ENCODE measurements around the gene KCNQ1.
"Not testable (repeated sequence)": the region's sequence is repeated elsewhere in the genome, so short reads cannot be mapped to it uniquely, and the experiment has no call there.

The KCNQ1 gene

DNA sequence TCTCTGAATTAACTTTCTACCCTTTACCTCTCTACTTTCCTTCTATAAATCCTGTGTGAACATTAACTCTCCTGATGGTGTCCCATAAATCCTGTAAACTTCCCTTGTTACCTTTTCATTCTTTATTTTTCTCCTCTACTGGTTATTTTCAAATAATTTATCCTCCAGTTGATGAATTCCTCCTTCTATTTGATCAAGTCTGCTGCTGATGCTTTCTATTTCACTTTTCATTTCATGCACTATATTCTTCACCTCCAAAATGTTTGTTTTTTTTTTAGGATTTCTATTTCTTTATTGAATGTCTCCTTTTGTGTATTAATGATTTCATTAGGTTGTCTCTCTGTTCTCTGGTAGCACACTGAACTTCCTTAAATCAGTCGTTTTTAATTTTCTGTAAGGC lies 186.4 kb downstream of the KCNQ1 start:
- no peak for DNase-seq

DNA sequence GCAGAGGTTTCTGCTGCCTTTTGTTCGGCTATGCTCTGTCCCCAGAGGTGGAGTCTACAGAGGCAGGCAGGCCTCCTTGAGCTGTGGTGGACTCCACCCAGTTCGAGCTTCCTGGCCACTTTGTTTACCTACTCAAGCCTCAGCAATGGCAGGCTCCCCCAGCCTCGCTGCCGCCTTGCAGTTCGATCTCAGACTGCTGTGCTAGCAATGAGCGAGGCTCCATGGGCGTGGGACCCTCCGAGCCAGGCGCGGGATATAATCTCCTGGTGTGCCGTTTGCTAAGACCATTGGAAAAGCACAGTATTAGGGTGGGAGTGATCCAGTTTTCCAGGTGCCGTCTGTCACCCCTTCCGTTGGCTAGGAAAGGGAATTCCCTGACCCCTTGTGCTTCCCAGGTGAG lies 195.0 kb downstream of the KCNQ1 start:
- DNase-seq, result not testable (repeated sequence)

DNA sequence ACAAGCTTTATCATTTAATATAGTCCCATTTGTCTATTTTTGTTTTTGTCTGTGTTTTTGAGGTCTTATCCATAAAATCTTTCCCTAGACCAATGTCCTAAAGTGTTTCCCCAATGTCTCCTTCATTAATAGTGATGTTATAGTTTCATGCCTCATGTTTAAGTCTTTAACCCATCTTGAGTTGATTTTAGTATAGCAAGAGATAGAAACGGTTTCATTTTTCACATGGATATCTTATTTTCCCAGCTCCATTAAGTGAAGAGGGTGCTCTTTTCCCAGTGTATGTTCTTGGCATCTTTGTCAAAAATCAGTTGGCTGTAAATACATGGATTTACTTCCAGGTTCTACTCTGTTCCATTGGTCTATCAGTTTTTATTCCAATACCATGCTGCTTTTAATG lies 196.8 kb downstream of the KCNQ1 start:
- no peak for DNase-seq

DNA sequence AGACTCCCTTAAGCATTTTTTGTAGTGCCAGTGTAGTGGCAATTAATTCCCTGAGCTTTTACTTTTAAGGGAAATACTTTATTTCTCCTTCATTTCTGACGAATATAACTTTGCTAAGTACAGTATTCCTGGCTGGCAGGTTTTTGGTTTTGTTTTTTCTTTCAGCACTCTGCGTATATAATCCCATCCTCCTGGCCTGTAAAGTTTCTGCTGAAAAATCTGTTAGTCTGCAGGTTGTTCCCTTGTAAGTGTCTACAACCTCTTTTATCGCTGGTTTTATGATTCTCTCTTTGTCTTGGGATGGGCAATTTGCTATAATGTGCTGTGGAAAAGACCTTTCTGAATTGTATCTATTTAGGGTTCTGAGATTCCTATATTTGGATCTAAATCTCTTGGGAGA lies 198.9 kb downstream of the KCNQ1 start:
- no peak for DNase-seq

DNA sequence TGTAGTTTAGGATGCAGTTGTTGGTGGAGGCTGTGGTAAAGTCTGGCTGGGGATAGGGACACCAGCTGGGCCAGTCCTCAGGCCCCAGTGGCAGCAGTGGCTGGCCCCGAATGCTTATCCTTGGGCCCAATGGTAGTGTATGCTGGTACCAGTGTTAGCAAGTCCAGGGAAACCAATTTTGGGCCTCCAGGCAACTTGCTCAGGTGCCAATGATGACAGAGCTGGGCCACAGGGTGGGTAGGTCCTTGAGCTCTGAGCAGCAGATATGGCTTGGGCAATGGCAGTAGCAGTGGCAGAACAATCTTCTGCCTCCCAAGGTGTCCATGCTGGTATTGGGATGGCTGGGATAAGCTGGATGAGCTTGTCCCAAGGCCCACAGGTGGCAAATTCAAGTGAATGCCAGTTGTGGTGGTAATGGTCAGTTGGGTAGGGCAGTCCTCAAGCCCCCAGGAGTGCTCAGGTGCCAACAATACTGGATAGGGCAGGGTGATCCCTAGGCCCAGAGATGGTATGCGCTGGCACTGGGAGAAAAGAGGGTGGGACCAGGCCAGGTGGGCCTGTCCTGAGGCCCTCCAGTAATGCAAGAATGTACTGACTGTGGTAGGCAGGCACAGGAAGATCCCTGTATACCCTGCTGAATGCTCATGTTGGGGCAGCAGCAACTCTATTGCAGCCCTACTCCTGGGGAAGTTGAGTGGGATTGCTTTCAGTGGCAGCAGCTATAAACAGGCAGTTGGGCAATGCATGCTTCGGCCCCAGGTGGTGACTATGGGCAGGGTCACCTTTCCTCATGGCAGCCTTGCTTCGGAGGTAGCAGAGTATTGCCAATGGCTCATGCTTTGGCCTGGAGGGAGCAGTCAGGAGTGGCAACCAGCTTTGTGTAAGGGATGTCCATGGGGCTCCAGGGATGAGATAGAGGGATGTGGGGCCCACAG lies 200.3 kb downstream of the KCNQ1 start:
- no peak for DNase-seq

DNA sequence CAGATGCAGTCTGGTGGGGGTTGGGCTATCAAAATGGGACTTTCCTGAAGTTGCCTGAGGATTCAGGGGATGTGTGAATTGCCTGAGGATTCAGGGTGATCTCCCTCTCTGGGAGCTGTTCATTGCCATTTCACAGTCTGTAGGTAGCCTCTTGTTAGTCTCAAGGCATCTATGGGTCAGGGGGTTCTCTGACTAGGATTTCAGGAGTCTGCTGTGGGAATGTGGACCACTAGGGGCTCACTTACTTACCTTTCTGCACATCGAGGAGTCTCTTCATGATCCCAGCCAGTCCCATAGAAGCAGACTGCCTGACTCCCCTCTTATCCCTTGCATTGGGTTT lies 200.9 kb downstream of the KCNQ1 start:
- no peak for DNase-seq

DNA sequence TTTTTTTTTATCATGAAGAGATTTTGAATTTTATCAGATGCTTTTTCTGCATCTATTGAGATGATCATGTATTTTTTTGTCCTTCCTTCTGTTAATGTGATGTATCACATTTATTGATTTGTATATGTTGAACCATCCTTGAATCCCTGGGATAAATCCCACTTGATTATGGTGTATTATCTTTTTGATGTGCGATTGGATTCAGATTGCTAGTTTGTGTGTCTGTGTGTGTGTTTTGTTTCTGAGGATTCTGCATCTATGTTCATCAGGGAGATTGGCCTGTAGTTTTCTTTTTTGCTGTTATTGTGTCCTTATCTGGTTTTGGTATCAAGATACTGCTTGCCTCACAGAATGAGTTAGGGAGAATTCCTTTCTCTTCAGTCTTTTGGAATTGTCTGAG lies 202.4 kb downstream of the KCNQ1 start:
- no peak for DNase-seq

DNA sequence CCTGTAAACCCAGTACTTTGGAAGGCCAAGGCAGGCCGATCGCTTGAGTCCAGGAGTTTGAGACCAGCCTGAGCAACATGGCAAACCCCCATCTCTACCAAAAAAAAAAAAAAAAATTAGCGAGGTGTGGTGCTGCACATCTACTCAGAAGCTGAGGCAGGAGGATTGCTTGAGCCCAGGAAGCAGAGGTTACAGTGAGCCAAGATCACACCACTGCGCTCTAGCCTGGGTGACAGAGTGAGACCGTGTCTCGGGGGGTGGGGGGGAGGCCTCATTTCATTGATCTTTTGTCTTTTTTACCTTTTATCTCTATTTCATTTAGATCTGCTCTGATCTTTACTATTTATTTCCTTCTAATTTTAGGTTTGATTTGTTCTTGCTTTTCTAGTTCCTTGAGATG lies 203.1 kb downstream of the KCNQ1 start:
- no peak for DNase-seq

DNA sequence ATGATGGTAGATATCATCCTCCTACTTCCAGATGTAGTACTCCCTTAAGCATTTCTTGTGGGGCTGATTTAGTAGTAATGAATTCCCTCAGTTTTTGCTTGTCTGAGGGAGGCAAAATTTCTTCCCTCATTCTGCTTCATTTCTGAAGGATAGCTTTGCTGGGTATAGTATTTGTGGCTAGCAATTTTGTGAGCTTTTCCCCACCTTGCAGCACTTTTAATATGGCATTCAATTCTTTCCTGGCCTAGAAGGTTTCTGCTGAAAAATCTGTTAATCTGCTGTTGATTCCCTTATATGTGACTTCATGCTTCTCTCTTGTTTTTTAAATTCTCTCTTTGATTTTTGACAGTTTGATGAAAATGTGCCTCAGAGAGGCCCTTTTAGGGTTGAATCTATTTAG lies 204.6 kb downstream of the KCNQ1 start:
- no peak for DNase-seq

DNA sequence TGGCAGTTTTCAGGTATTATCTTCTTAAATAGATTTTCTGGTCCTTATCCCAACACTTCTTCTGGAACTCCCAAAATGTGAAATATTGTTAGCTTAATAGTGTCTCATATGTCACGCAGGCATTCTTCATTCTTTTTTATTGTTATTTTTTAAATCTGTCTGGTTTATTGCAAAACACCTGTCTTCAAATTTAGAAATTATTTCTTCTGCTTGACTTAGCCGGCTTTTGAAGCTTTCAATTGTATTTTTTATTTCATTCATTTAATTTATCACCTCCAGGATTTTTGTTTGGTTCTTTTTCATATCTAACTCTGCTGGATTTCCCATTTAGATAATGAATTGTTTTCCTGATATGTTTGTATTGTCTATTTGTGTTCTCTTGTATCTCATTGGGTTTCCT lies 205.0 kb downstream of the KCNQ1 start:
- no peak for DNase-seq

DNA sequence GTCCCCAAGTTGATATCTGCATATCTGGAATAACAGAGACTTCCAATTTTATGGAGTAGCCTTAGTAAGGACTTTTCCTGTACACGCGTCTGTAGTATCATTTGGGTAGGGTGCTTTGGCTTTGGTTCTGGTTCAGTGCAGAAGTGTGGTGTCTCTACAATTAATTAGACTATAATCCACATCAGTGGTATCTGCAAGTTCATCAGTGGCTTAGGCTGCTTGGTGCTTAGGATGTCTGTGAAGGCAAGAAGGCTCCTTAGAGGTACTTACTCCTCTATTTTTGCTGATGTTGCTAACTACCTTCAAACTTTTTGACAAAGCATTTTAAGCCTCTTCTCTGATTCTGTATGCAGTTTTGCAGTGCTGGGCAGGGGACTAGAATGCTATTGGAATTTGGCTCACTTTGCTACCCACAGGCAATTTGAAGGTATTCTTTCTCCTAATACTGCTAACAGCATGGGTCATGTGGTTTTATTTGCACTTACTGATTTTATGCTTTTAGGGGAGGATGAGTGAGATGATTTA lies 205.6 kb downstream of the KCNQ1 start:
- DNase-seq, result no peak

DNA sequence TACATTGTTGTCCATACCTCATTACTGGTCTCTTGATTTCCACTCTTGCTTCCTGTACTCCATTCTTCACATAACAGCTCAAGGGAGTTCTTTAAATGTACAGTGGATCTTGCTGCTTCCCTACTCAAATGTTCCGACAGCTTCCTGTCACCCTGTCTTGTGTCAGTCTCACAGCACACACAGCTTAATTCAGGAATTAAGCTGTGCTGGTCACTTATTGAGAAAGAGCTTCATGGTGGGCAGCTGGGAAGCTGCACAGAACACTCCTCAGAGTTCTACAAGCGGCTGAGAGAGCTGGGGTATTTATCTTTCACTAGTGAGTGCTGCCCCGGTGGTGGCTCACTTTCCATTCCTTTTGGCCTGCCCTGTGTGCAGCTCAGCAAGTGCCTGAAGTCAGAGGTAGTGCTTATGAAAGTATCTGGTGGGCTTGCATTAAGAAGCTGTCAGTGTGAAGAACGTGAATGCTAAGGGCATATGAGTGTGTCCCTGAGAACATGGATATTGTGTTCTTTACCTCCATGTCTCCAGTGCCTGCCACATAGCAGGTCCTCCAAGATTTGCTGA lies 206.3 kb downstream of the KCNQ1 start:
- DNase-seq, result no peak

DNA sequence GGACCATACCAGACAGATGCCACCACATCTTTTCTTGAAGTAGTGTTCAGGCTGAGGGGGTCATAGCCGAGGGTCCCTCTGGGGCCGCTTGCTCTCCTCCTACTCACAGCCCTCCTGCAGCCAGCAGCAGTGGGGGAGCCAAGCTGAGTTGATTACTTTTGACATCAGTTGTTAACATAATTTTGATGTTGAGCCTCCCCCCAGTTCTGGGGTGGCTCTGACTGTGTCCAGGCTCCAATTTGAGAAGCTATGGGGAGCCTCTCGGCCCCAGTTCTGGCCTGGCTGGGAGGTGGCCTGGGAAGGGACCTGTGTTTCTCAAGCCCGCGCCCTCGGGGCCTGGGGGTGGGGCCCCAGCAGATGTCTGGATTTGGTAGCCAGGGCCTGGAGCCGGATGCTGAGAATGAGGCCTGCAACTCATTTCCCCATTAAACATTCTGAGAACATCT lies 207.0 kb downstream of the KCNQ1 start:
- DNase-seq, result no peak

DNA sequence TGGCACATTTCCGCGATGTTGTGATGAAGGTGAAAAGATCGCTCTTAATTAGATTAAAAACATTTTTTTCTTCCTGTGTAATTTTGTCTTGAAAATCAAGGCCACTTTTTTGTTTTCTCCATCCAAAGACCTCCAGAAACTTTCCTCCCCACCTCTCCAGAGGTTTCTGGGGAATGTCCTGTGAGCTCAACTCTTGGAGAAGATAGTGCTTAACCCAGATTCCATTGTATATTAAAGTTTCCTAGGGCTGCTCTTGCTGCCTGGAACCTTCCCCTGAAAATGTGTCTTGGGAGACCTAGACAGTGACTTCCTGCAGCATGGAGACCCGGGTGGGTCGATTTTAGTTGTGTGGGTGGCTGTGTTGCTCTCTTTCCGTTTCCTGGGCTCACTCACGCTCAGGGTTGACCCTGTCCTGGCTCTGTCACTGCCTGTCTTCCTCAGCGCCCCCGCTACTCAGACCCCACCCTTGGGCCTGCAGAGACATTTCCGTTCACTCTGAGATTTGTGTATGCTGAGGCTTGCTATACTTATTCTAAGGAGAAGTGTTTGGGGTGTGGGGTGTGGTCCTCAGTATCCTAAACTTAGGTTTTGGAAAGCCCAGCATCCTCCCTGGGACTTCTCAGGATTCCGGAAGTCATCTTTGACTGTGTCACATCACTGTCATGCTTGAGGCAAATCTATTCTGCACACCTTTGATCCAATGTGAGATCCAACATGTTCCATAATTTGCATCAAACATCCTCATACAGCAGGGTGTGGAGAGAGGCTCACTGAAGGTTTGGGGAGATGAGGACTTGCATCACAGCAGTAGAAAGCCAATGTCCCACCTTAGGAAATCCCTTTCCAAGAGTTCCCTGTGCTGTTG lies 207.8 kb downstream of the KCNQ1 start:
- DNase-seq, result no peak

DNA sequence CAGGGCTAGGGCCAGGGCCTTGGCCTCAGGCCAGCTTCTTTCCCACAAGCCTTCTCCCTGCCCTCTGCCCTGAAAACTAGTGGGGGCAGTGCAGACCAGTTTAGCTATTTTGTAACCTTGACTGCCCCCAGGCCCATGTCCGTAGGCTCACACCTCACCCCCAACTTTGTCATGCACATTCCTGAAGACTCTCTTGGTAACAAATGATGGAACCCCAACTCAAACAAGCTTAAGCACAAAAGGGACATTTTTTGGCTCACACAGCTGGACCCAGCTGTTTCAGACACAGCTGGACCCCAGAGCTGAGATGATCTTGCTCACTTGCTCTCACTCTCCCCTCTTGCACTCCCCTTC lies 208.4 kb downstream of the KCNQ1 start:
- no peak for DNase-seq

DNA sequence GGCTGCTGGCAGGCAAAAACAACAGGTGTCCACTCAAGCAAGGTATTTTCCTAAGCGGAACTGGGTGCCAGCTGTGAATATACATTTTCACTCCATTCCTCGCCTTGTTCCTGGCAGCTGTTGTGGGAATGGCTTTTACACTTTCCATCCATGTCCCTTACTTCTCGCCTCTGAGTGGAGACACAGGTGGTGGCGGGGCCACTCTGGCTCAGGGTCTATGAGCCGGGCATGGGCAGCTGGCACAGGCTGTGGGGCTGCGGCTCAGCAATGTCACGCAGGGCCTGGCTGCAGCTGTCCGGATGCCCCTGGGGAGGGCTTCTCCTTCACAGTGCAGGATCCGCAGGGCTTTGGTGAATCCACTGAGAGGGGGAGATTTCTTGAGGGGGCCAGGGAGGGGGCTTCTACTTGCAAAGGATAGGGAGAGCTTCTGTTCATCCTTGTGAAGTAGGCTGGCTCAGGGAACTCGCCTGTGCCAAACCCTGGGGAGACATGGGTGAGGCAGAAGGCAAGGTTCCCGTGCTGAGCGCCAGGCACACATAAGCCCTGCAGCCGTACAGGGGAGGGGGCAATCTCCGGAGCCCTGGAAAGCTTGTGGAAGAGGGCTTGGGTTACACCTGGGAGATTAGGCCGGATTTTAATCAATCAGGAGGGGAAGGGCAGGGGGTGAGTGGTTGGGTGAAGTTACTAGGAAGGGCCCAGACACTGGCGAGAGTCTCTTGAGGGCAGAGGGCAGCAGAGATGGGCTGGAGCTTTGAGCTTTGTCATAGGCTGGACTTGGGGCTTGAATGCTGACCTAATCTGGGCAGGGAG lies 209.3 kb downstream of the KCNQ1 start:
- no peak for DNase-seq

DNA sequence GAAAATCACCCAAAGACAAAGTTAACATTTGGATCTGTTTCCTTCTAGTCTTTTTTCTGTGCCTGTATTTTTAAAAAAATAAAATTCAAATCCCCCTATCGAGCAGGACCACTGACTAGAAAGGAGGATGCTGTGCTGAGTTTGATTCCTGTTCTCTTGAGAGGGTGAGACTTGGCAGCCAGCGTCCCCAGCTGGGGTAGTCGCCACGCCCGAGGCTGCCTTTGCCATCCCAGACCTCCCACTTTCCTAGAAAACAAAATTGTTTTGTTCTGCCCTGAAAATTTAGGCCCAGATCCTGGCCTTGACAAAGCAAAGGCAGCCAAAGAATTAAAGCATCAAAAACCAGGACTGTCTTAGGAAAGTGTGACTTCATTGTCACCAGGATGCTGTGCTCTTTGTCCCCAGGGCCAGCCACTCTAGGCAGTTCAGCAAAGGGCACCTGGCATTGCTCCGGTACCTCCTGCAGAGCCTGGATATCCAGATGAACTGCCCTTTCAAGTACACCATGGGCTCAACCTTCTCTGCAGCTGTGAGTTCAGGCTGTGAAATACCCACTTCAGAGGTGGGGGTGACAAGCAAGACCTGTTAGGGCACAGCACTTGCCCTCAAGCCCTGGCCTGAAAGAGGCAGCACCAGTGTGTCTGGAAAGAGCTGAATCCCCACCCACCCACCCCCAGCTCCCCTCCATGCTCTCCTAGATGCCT lies 210.4 kb downstream of the KCNQ1 start:
- DNase-seq, result no peak

DNA sequence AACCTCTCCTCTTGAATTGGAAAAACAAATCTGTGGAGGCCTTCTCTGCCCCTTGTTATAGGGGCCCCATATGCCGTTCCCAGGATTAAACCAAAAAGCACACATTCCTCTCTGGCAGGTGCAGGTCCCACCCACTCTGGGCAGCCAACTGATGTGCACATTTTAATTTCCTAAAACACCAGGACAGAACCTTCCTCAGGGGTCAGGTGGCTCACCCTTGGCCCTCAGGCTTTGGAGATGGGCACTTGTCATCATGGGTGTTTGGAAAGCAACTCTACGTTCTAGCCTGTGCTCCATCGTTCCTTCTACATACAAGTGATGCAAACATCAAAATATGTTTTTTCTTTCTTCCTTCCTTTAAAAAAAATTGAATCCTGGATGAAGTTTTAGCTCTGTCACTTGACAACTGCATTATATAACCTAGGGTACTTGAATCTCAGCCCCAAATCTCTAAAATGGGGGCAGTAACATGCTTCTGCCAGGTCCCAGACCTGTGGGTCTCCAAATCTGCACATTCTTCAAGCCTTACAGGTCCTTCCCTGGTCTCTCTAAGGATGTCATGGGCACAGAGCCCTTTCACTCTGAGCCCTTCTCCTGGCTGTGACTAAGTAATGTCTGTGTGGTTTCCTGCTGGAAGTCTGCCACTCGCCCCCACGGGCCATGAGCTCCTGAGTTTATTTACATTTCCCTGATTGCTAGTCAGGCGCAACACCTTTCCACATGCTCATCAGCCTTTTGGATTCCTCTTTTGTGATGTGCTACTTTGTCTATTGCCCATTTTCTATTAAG lies 211.2 kb downstream of the KCNQ1 start:
- DNase-seq, result no peak

DNA sequence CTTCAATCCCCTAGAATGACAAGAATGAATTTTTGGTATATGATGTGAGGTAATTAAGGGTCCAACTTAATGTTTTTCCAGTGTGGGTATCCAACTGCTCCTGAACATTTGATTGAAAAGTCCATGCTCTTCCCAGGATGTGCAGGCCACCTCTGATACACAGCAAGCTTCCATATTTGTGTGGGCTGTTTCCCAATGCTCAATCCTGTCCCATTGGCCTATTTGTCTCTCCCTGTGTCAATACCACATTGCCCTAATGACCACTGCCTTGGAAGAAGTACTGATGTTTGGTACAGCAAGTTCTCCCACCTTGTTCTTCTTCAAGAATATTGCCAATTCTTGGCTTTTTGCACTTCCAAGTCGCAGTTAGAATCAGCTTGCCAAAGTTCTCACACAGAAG lies 212.1 kb downstream of the KCNQ1 start:
- DNase-seq, result no peak

DNA sequence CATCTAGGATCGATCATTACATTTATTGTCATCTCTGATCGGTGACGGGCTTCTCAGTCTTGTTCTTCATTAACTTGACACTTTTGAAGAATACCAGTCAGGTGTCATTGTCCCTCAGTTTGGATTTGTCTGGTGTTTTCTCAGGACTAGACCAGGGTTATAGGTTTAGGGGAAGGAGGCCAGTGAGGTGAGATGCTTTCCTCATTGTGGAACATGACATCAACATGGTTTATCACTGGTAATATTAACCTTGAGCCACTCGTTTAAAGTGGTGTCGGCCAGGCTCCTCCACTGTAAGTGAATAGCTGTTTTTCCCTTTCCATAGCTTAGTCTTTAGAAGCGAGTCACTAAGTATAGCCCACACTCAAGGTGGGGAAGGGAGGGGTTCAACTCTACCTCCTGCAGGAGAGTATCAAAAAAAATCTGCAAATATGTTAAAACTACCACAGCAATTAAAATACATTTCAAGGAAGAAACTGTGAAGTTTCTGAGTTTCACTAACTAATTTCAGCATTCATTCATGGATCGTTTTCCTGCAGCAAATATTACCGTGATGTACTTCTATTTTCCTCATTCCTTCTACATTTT lies 213.0 kb downstream of the KCNQ1 start:
- DNase-seq, result no peak
